ENCODE measurements around the gene NAALADL2. TPM values are rescaled to one million over a fixed set of nuclear protein-coding genes. Genes with fewer than 3 reads are reported as not detected.

The NAALADL2 gene
- total RNA-seq, 4 donors from 2014 or later = 10.3 to 16.7 (median 10.9) TPM

DNA sequence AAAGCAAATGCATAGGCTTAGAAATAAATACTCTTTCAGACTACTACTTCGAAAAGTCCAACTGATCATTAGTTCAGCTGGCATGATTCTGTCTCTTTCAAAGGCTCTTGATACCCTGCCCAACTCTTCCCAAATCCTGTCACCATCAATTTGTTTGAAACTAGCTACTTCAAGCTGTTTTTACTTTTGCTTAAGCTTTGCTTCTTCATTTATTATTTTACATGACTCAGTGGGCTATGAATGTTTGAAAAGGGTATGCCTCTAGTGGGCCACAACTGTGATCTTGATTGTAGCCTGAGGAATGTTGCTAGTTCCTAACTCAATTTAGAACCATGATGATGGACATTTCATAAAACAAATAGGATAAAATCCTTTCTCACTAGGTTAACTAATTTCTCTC is 340.8 kb downstream of the NAALADL2 start:
- no peak overlapping the region for H3K4me3 ChIP-seq
- DNase-seq (ENCODE audit: low spot score in 2 of 2) = no peak
- H3K27ac ChIP-seq = no peak overlapping the region
- H3K27me3 ChIP-seq = no peaks in the 10 kb centered on the region
- peaks cover 0 to 14% (median 0%) of the 10 kb centered on the region in 4 donors for H3K9me3 ChIP-seq
- no peaks in the 10 kb centered on the region for H3K36me3 ChIP-seq
- 94 to 100% methylated on average over 1 of the region's 1 CpG for WGBS, 2 donors
- H3K4me1 ChIP-seq = no peaks in the 10 kb centered on the region
- TF ChIP-seq EP300 (IDR thresholded peaks at IDR 0.05) (no peak), POLR2A (IDR thresholded peaks at IDR 0.05) (no peak), CTCF (IDR thresholded peaks at IDR 0.05) (no peak)

DNA sequence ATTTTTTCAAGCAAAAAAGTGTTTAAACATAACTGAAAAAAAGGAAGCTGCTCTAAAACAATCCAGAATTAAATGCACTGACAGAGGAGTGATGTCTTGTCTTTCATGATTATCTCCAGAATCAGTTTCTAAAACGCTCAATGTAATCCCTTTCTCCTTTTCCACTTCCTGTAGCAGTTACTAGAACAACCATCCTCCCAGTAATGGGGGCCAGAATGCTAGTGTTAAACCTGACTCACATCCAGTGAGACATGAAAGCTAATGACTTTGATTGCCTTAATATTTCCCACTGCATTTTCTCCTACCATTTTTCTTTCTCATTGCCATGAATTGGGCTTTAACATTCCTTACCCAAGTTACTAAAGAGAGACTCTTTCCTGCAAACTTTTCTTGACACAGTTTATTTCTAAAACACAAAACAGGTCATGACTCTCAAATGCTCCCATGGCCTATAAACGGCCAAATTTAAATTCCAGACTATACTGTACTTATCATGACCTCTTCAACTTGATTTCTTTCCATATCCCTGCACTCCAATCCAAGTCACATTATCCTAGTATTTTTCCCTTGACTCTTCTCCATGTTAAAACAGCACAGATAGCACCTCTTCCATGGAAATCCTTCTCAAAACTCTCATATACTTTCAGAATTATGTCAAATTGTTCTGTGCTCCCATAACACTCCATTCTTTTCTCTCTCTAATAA is 341.4 kb downstream of the NAALADL2 start:
- no peaks in the 10 kb centered on the region for H3K36me3 ChIP-seq
- peaks cover 0 to 18% (median 0%) of the 10 kb centered on the region in 4 donors for H3K9me3 ChIP-seq
- DNase-seq (ENCODE audit: low spot score in 2 of 2) = no peak
- TF ChIP-seq CTCF (IDR thresholded peaks at IDR 0.05) = no peak
- no peak for TF ChIP-seq POLR2A (IDR thresholded peaks at IDR 0.05)
- no peak for TF ChIP-seq EP300 (IDR thresholded peaks at IDR 0.05)
- 37% methylated on average over 2 of the region's 2 CpGs for WGBS, 2 donors
- H3K4me3 ChIP-seq = no peak overlapping the region
- H3K27ac ChIP-seq = no peak overlapping the region
- no peaks in the 10 kb centered on the region for H3K27me3 ChIP-seq
- no peaks in the 10 kb centered on the region for H3K4me1 ChIP-seq

DNA sequence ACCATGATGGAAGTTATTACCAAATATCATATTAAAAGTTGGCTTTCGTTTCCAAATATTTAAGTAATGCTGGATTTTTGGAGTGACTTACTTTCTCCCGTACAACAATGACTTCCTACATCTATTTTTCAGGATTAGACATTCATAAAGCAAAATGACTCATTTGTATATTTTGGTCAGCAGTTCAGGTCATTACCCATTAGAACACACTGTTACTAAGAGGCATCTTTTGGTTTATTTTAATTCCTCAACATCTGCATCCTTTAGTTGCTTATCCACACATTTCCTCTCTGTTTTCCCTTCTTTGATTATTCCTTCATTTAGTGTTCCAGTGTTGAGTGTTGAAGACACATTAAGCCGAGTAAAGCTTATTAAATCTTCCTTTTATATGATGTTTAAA is 348.2 kb downstream of the NAALADL2 start:
- Histone ChIP-seq H3K4me3 (no peak overlapping the region), H3K36me3 (no peaks in the 10 kb centered on the region), H3K9me3 (peaks cover 0 to 9% (median 0%) of the 10 kb centered on the region in 4 donors), H3K27ac (peak overlapping the region in 1 of 4 donors; percentile 49), H3K4me1 (no peaks in the 10 kb centered on the region), H3K27me3 (no peaks in the 10 kb centered on the region)
- 37 to 46% methylated on average over 3 of the region's 3 CpGs for WGBS, 2 donors
- no peak for TF ChIP-seq CTCF (IDR thresholded peaks at IDR 0.05)
- no peak for TF ChIP-seq EP300 (IDR thresholded peaks at IDR 0.05)
- DNase-seq (ENCODE audit: low spot score in 2 of 2) = no peak

DNA sequence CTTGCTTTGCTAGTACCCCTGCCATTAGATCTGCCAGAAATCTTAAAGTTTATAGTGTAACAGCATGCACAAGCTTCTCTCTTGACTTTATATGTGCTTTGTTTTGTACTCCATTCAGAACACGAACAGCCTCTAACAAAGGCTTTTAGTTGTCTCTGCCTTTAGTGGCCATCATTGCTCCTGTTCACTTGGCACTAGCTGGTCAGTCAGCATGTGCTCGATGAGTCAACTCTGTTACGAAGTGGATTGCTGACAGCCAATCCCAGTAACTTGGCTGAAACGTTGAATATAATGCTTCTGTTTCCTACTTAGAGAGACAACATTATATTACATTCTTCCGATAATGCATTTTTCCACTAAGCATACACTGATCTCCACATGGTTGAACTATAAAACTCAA is 349.2 kb downstream of the NAALADL2 start:
- H3K27me3 ChIP-seq = no peaks in the 10 kb centered on the region
- DNase-seq (ENCODE audit: low spot score in 2 of 2) = no peak
- H3K4me1 ChIP-seq = no peaks in the 10 kb centered on the region
- H3K9me3 ChIP-seq = peaks cover 0 to 9% (median 0%) of the 10 kb centered on the region in 4 donors
- H3K4me3 ChIP-seq = no peak overlapping the region
- H3K27ac ChIP-seq = peak overlapping the region in 1 of 4 donors; percentile 49
- 46 to 50% methylated on average over 5 of the region's 5 CpGs for WGBS, 2 donors
- TF ChIP-seq POLR2A (IDR thresholded peaks at IDR 0.05) (no peak), EP300 (IDR thresholded peaks at IDR 0.05) (no peak), CTCF (IDR thresholded peaks at IDR 0.05) (no peak)
- H3K36me3 ChIP-seq = no peaks in the 10 kb centered on the region

DNA sequence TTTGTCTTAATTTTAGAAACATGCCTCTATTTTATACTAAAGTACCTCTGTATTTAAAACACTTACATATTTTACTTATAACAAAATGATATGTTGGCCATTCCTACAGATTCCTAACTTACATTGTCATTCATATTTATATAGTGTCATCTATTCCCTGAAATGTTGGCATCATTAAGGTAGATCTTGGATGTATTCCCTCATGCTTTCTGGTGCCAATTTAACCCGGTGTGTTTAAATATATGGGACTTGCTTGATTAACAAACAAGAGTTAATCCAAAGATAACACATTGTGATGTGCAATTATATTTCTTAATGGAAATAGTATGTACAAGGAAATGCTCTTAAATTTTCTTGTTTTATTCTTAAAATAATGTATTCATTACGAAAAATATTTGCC is 352.3 kb downstream of the NAALADL2 start:
- no peak for DNase-seq (ENCODE audit: low spot score in 2 of 2)
- WGBS, 2 donors = 79 to 80% methylated on average over 2 of the region's 2 CpGs
- Histone ChIP-seq H3K36me3 (no peaks in the 10 kb centered on the region), H3K27ac (no peak overlapping the region), H3K4me3 (no peak overlapping the region), H3K9me3 (no peaks in the 10 kb centered on the region), H3K27me3 (no peaks in the 10 kb centered on the region), H3K4me1 (no peaks in the 10 kb centered on the region)
- TF ChIP-seq POLR2A (IDR thresholded peaks at IDR 0.05) (no peak), CTCF (IDR thresholded peaks at IDR 0.05) (no peak), EP300 (IDR thresholded peaks at IDR 0.05) (no peak)
